SKM-1 treated with dmso at 0.1 percent for 144 hours (cell line): ENCODE data around the gene SERTAD4.
"Not testable (repeated sequence)": the region's sequence is repeated elsewhere in the genome, so short reads cannot be mapped to it uniquely, and the experiment has no call there.

Source experiments
- DNase-seq: peaks from one replicate; lab custom pipeline; 2025; ENCODE audit not compliant: unreplicated experiment; lab: John Stamatoyannopoulos, UW

Gene SERTAD4

GRCh38 chr1:210257698-210258529 lies 25.3 kb downstream of the SERTAD4 start:
- DNase-seq: no peak

DNA sequence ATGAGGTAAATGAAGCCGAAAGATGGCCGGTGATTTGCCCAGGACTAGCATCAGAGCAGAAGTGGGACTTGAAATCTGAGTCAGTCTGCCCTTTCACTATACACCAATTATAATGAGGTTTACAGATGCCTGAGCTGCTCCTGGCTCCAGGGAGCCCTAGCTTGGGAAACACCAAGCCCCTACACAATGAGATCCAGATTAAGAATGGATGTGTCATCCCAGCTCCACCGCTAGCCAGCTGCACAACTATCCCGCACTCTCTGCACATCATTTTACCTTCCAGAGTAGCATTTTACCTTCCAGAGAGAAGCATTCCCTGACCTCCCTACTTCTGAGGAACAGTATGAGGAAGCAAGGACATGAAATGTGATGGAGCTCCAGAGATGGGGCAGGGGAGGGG lies 27.0 kb downstream of the SERTAD4 start:
- no peak for DNase-seq

GRCh38 chr1:210260096-210260495 lies 27.5 kb downstream of the SERTAD4 start:
- no peak for DNase-seq

DNA sequence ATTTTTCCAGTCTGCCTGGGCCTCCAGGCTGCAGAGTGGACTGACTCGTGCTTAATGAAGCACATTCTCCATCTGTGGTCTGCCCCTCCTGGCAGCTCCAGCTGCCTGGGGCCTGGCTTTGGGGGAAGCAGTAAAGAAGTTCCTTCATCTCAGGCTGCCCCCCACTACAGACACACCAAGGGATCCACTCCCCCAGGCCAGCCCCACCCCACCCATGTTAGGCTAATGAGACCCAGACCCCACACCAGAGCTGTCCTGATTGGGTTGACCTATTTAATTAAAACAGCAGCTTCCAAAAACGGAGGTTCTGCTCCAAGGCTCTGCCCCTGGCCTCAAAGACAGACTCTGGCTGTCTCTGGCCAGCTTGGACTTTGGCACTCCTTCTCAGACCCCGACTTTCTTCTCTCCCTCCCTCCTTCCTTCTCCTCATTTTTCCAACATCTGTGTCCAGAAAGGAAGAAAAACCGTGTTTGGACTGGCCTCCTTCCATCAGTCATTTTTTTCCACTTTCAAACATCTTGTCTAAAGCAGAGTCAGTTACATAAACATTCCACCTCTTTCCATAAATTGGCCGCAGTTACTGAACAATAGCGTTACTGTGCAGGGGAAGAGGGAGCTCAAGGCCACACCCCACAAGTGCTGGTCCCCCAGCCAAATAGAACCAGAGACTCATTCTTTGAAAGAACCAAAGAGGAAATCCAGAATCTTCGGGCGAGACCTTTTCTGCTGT lies 29.7 kb downstream of the SERTAD4 start:
- no peak for DNase-seq

DNA sequence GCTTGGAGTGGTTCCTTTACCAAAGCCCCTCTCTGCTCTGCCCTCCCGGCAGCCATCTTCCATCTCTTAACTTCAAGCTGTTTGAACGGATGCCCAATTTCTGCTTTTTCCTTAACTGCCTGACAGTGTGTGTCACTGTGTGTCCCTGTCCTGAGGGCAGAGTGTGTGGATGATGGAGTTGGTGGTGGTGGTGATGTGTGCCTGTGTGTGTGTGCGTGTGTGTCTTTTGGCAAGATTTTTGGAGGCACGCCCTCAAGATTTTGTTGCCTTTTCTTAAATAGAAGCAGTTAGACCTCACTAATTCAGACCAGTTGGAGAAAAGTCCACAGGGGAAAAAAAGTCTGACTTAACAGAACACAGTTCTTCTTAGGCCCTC lies 30.3 kb downstream of the SERTAD4 start:
- DNase-seq: no peak

GRCh38 chr1:210263963-210264362 lies 31.4 kb downstream of the SERTAD4 start:
- DNase-seq: no peak

- no peak for DNase-seq
These were observed 32.1 kb downstream of the SERTAD4 start for GRCh38 chr1:210264496-210265380.

DNA sequence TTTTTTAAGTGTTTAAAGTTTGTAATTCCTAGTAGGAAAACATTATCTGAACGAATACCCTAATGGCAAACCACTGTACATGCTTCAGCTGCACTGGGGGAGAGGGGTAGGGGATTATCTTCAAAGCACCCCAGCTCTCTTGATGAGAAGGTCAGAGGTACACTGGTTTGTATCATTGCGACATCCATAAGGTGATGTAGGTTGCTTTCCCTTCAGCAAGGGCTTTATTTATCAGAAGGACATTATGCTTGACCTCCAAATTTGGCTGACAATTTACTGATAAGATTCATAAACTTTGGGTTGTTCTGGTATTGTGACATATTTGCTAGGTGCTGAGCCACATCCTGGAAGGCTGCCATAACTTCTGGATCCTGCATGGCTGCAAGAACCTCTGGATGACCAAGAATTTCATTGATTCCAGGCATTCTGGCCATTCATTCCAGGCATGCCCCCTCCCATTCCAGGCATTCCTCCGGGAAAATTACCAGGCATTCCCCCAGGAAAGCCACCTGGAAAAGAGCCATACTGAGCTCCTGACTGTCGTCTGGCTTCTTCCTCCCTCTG lies 32.9 kb downstream of the SERTAD4 start:
- not testable (repeated sequence) for DNase-seq

GRCh38 chr1:210269981-210270380 lies 37.4 kb downstream of the SERTAD4 start:
- DNase-seq: no peak

DNA sequence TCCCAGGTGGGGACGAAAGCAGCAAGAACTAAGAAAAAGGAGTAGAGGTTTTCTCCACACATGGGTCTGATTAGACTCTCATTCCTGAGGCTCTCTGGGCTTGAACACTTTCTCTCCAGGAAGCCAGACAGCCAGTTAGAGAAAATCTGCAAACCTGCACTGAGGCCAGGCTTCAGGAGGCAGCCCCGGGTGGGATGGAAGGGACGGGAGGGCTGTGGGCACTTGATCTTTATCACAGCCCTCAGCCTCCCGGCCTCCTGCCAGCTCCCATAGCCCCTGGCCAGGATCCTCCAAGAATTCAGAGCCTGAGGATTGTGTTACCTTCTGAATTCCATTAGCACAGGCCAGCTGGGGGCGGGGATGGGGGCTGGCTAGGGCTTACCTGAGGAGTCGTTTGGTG lies 40.1 kb downstream of the SERTAD4 start:
- DNase-seq: no peak

- DNase-seq: no peak
These were observed 47.6 kb downstream of the SERTAD4 start for GRCh38 chr1:210280221-210280620.

GRCh38 chr1:210288116-210288515 lies 55.5 kb downstream of the SERTAD4 start:
- no peak for DNase-seq

- no peak for DNase-seq
These were observed 56.7 kb downstream of the SERTAD4 start for GRCh38 chr1:210289248-210289647.

GRCh38 chr1:210291081-210291764 lies 58.6 kb downstream of the SERTAD4 start:
- no peak for DNase-seq

GRCh38 chr1:210291786-210292230 lies 59.2 kb downstream of the SERTAD4 start:
- DNase-seq: no peak

GRCh38 chr1:210292231-210292871 lies 59.8 kb downstream of the SERTAD4 start:
- peak; percentile 60 for DNase-seq

- no peak for DNase-seq
These were observed 60.6 kb downstream of the SERTAD4 start for GRCh38 chr1:210293171-210293607.

- no peak for DNase-seq
These were observed 62.6 kb downstream of the SERTAD4 start for GRCh38 chr1:210294999-210295745.
